HG02885 (cell line): ENCODE data around the gene DAPP1.

Experiments
- ATAC-seq: cut with Tn5 transposase; IDR thresholded peaks from one replicate; pipeline ENCODE4 v1.9.1; 2021; ENCODE audit warnings: mild to moderate bottlenecking; ENCODE audit not compliant: unreplicated experiment, poor library complexity

The DAPP1 gene

GRCh38 chr4:99852199-99852749 lies 35.6 kb downstream of the DAPP1 start:
- ATAC-seq: no peak

- ATAC-seq: no peak
Observed at GRCh38 chr4:99853190-99853589, 36.6 kb downstream of the DAPP1 start.

- no peak for ATAC-seq
Observed at GRCh38 chr4:99853999-99854398, 37.4 kb downstream of the DAPP1 start.

GRCh38 chr4:99855678-99856077 lies 39.1 kb downstream of the DAPP1 start:
- ATAC-seq: peak; percentile 49

GRCh38 chr4:99856166-99856565 lies 39.5 kb downstream of the DAPP1 start:
- no peak for ATAC-seq

- ATAC-seq: no peak
Observed at GRCh38 chr4:99857307-99857706, 40.7 kb downstream of the DAPP1 start.

- no peak for ATAC-seq
Observed at GRCh38 chr4:99859618-99860017, 43.0 kb downstream of the DAPP1 start.

GRCh38 chr4:99860521-99860920 lies 43.9 kb downstream of the DAPP1 start:
- no peak for ATAC-seq

- peak; percentile 71 for ATAC-seq
Observed at GRCh38 chr4:99861120-99861905, 44.7 kb downstream of the DAPP1 start.

- ATAC-seq: no peak
Observed at GRCh38 chr4:99863804-99864203, 47.2 kb downstream of the DAPP1 start.

GRCh38 chr4:99868126-99868596 lies 51.5 kb downstream of the DAPP1 start:
- peak; percentile 50 for ATAC-seq

GRCh38 chr4:99872570-99872969 lies 55.9 kb downstream of the DAPP1 start:
- ATAC-seq: no peak

GRCh38 chr4:99875071-99875470 lies 58.4 kb downstream of the DAPP1 start:
- ATAC-seq: no peak

GRCh38 chr4:99876946-99877345 lies 60.3 kb downstream of the DAPP1 start:
- no peak for ATAC-seq

GRCh38 chr4:99878604-99879003 lies 62.0 kb downstream of the DAPP1 start:
- ATAC-seq: no peak

GRCh38 chr4:99879458-99879857 lies 62.8 kb downstream of the DAPP1 start:
- ATAC-seq: no peak

GRCh38 chr4:99885063-99885664 lies 68.5 kb downstream of the DAPP1 start:
- no peak for ATAC-seq

- ATAC-seq: no peak
Observed at GRCh38 chr4:99885687-99886086, 69.1 kb downstream of the DAPP1 start.

- no peak for ATAC-seq
Observed at GRCh38 chr4:99886146-99886545, 69.5 kb downstream of the DAPP1 start.

- ATAC-seq: no peak
Observed at GRCh38 chr4:99887837-99888236, 71.2 kb downstream of the DAPP1 start.

- no peak for ATAC-seq
Observed at GRCh38 chr4:99891351-99891750, 74.7 kb downstream of the DAPP1 start.

- ATAC-seq: no peak
Observed at GRCh38 chr4:99893029-99893428, 76.4 kb downstream of the DAPP1 start.
